Gastrocnemius medialis (tissue), 4 donors: ENCODE measurements around the gene NFAM1. TPM values are rescaled to one million over a fixed set of nuclear protein-coding genes. Genes with fewer than 3 reads are reported as not detected.

ENCODE experiments used
- ATAC-seq, 2 donors: fragments of 150-250 bp; one replicate each; pipeline ENCODE4 v1.9.1; 2016
- DNase-seq, 2 donors: peaks; one replicate each; pipeline ENCODE4 v3.0.0-alpha.2; 2019
- H3K27ac ChIP-seq, 4 donors: fragments of 200-600 bp; sonication (generic); 1 replicate in 1 of 4; 2 replicates in 3 of 4; pipeline ENCODE4 v1.5.1; 2016 to 2018; ENCODE audit warnings: mild to moderate bottlenecking in 2 of 4, moderate library complexity in 1 of 4
- H3K27me3 ChIP-seq, 3 donors: fragments of 200-600 bp; sonication (generic) in 2 of 3; 1 replicate in 1 of 3; 2 replicates in 2 of 3; pipeline versions ENCODE4 v1.5.1 to v1.6.0; 2016 to 2019; ENCODE audit warnings: mild to moderate bottlenecking in 1 of 3, moderate library complexity in 1 of 3
- H3K36me3 ChIP-seq, 2 donors: fragments of 200-600 bp; sonication (generic) in 1 of 2; one replicate each; pipeline ENCODE4 v1.5.1; 2017 to 2018
- H3K4me1 ChIP-seq, 2 donors: fragments of 200-600 bp; sonication (generic) in 1 of 2; one replicate each; pipeline ENCODE4 v1.5.1; 2016 to 2017; ENCODE audit warnings: mild to moderate bottlenecking in 2 of 2
- H3K4me3 ChIP-seq, 4 donors: fragments of 200-600 bp; sonication (generic) in 3 of 4; 1 replicate in 1 of 4; 2 replicates in 3 of 4; pipeline ENCODE4 v1.5.1; 2016 to 2019; ENCODE audit warnings: mild to moderate bottlenecking in 2 of 4
- H3K9me3 ChIP-seq, 3 donors: fragments of 200-600 bp; sonication (generic) in 2 of 3; 1 replicate in 1 of 3; 2 replicates in 2 of 3; pipeline ENCODE4 v1.5.1; 2016 to 2019
- CTCF ChIP-seq, 5 experiments: fragments of 450-650 bp in 3 of 5; fragments of 200-600 bp in 2 of 5; sonication (generic) in 2 of 5; IDR thresholded peaks in 4 of 5; conservative IDR thresholded peaks in 1 of 5; 1 replicate in 4 of 5; 2 replicates in 1 of 5; pipeline ENCODE4 v1.5.1; 2016 to 2019; ENCODE audit warnings: antibody characterized with exemption in 5 of 5, mild to moderate bottlenecking in 3 of 5, moderate library complexity in 3 of 5
- POLR2A ChIP-seq, 2 donors: fragments of 450-650 bp; IDR thresholded peaks; one replicate each; pipeline ENCODE4 v1.6.1; 2017; ENCODE audit warnings: antibody characterized with exemption in 2 of 2, mild to moderate bottlenecking in 2 of 2, moderate library complexity in 2 of 2
- in situ Hi-C, 4 donors: fragments of 200-750 bp; cut with MboI; loops; one replicate each; pipeline versions ENCODE4 v1.15.0 to v1.8.0; 2017; ENCODE audit warnings: low sequenced_read_pairs in 4 of 4
- intact Hi-C: fragments of 100-400 bp; cut with DNase I; formaldehyde crosslinking; loops from one replicate; pipeline ENCODE4 v1.15.1; 2023; ENCODE audit warnings: low total_unique reads
- total RNA-seq, 4 donors: library from RNA; depleted of rRNA; stranded (reverse); fragments of >200 nt; gene quantifications; one replicate each; pipeline versions ENCODE4 v1.1.0 to v1.2.3, GENCODE V29; 2016

Gene NFAM1
- total RNA-seq, 4 donors from 2014 or later: 0.20 to 0.59 (median 0.58) TPM; not detected in 1

- no peak for ATAC-seq
These were observed 6.7 kb downstream of the NFAM1 start for GRCh38 chr22:42425337-42425988.

GRCh38 chr22:42419243-42419881, 12.8 kb downstream of the NFAM1 start:
- Histone ChIP-seq H3K4me1 (peaks cover 0 to 6% of the 10 kb centered on the region in 2 donors), H3K4me3 (peak overlapping the region in 2 of 4 donors; percentile 25 to 33), H3K27ac (no peak overlapping the region), H3K9me3 (no peaks in the 10 kb centered on the region), H3K27me3 (peaks cover 11 to 19% (median 14%) of the 10 kb centered on the region in 3 donors), H3K36me3 (no peaks in the 10 kb centered on the region)
- ATAC-seq (no peak), DNase-seq (no peak)
- intact Hi-C loops (no loop called here), in situ Hi-C loops (no loop called here)
- no peak for TF ChIP-seq CTCF (IDR thresholded peaks at IDR 0.05 in 4 of 5, conservative IDR thresholded peaks at IDR 0.05 in 1 of 5)
- no peak for TF ChIP-seq POLR2A (IDR thresholded peaks at IDR 0.05)

More at GRCh38 chr22:42425337-42425988, 6.7 kb downstream of the NFAM1 start:
- Histone ChIP-seq H3K27ac (no peak overlapping the region), H3K4me1 (no peaks in the 10 kb centered on the region), H3K36me3 (no peaks in the 10 kb centered on the region), H3K4me3 (no peak overlapping the region), H3K9me3 (no peaks in the 10 kb centered on the region), H3K27me3 (peaks cover 0 to 11% (median 3%) of the 10 kb centered on the region in 3 donors)
- no peak for DNase-seq
- intact Hi-C loops (no loop called here), in situ Hi-C loops (loop anchor here in 3 of 4 donors (25.0 kb wide), 3 partner anchors 263 to 463 kb away; partner anchors contain the start of genes SEPTIN3 (in 2 of the 3), SMIM45 (in 2 of the 3), NDUFA6 (in 1 of the 3) and SMDT1 (in 1 of the 3))
- no peak for TF ChIP-seq POLR2A (IDR thresholded peaks at IDR 0.05)
- no peak for TF ChIP-seq CTCF (IDR thresholded peaks at IDR 0.05 in 4 of 5, conservative IDR thresholded peaks at IDR 0.05 in 1 of 5)

- Histone ChIP-seq H3K27me3 (peaks cover 11 to 19% (median 14%) of the 10 kb centered on the region in 3 donors), H3K36me3 (no peaks in the 10 kb centered on the region), H3K4me3 (no peak overlapping the region), H3K4me1 (peaks cover 0 to 6% of the 10 kb centered on the region in 2 donors), H3K27ac (no peak overlapping the region), H3K9me3 (no peaks in the 10 kb centered on the region)
- ATAC-seq (no peak), DNase-seq (no peak)
- in situ Hi-C loops: no loop called here
- intact Hi-C loops: no loop called here
- TF ChIP-seq CTCF (IDR thresholded peaks at IDR 0.05 in 4 of 5, conservative IDR thresholded peaks at IDR 0.05 in 1 of 5) (no peak), POLR2A (IDR thresholded peaks at IDR 0.05) (no peak)
These were observed 13.4 kb downstream of the NFAM1 start for GRCh38 chr22:42418811-42419242.

- DNase-seq (no peak), ATAC-seq (no peak)
- Histone ChIP-seq H3K27me3 (peaks cover 11 to 14% (median 14%) of the 10 kb centered on the region in 3 donors), H3K9me3 (no peaks in the 10 kb centered on the region), H3K4me1 (peaks cover 0 to 6% of the 10 kb centered on the region in 2 donors), H3K36me3 (no peaks in the 10 kb centered on the region), H3K27ac (no peak overlapping the region), H3K4me3 (no peak overlapping the region)
- intact Hi-C loops: no loop called here
- in situ Hi-C loops: no loop called here
- TF ChIP-seq CTCF (IDR thresholded peaks at IDR 0.05 in 4 of 5, conservative IDR thresholded peaks at IDR 0.05 in 1 of 5) (no peak), POLR2A (IDR thresholded peaks at IDR 0.05) (no peak)
These were observed 14.4 kb downstream of the NFAM1 start for GRCh38 chr22:42417645-42418305.
